ENCODE results near the gene NFIB.

Gene NFIB

GRCh38 chr9:14058325-14058688 lies 255.6 kb downstream of the NFIB start:
- DNase-seq, result no peak

DNA sequence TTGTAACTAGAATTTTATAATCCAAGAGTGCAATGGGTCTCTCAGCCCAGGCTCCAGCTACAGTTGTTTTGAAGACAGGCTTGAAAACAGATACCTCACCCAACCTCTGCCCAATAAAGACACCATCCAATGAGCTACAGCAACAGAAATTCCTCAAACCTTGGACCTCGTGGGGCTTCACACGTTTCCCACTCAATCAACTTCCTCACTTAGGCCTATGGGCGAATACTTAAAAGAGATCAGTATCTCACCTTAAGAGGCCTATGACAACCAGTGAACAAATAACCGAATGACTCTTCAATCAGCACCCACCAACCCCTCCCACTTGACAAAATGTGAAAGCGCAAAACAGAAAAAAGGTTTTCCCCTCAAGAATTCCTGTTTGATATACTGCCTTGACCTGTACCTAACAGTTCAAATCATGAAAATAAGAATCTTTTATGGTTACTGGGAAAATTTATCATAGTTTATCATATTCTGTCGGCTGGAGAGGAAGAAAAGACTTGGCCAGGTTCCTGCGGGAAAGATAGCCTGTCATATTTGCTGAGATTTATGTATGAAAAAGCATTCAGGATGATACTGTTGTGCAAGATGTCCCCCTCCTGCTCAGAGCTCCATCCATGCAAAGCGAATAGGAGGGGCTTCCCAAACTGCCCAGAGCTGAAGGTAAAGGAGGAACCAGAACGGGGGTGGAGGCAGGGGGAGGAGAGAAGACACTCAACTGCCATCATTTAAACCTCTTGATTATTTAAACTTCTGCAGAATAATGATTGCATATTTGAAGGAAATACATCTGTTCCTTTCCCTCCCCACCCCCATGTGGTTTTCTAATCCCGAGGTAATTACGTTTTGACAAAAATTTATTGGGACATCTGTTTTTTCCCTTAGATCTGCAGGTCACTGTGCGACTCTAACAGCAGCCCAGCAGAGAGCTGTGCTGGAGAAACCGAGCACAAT lies 256.3 kb downstream of the NFIB start:
- DNase-seq, result no peak

DNA sequence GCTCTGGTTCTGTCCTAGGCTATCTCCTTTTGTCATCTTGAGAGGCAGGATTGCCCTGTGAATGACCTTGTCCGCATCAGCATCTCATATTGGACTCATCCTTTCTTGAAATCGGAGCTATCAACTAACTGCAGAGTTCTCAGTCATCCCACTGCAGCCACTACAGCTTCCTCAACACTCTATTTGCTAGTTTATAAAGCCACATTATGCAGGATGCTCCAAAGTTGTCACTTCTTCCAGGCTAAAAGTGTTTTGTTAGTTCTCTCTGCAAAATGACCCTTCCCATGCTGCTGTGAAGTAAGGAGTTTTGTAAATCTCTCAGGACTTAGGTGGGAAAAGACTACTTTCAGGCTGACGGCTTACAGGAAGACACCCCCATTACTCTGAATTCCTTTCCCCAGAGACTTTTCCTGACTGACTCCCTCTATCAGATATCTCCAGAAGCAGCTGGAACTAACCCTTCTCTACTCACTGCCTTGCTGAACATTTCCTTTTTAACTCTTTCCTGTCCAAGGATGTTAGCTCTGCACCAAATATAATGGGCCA lies 257.6 kb downstream of the NFIB start:
- DNase-seq, result no peak

GRCh38 chr9:14054096-14054495 lies 259.8 kb downstream of the NFIB start:
- DNase-seq, result no peak

GRCh38 chr9:14052359-14052758 lies 261.6 kb downstream of the NFIB start:
- DNase-seq, result no peak

GRCh38 chr9:14051419-14051818 lies 262.5 kb downstream of the NFIB start:
- no peak for DNase-seq

DNA sequence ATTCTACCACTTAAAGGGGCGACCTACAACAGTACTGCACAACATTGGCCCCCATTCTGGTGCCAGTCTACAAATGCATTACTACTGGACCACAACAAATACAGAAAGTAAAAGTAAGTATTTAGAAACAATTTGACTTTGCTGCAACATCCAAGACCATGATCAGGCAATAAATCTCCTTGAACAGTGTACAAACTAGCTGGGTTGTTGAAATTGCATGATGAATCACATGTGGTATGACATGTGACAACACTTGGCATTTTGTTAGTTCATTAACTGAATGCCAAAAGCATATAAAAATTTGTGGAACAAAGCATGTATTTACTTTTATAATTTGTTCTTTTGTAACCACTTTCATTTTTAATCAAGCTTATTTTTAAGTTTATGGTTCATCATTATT lies 270.5 kb downstream of the NFIB start:
- DNase-seq, result no peak

GRCh38 chr9:14037331-14037730 lies 276.6 kb downstream of the NFIB start:
- DNase-seq, result no peak

- DNase-seq, result no peak
Observed at GRCh38 chr9:14033067-14033466, 280.9 kb downstream of the NFIB start.

Data from activated CD4-positive, alpha-beta T cell treated with anti-CD3 and anti-CD28 coated beads, Interleukin-10, Interleukin-2, amounts not matched to agents 100 ng/mL and 50 ng/mL, durations not matched to agents 16 hours and 8 hours (primary cell).